NCI-H1105 (cell line): ENCODE data around the gene VPREB1.
"Not testable (repeated sequence)": the region's sequence is repeated elsewhere in the genome, so short reads cannot be mapped to it uniquely, and the experiment has no call there.

Source experiments
- DNase-seq: peaks from one replicate; lab custom pipeline; 2025; lab: John Stamatoyannopoulos, UW

VPREB1 gene

DNA sequence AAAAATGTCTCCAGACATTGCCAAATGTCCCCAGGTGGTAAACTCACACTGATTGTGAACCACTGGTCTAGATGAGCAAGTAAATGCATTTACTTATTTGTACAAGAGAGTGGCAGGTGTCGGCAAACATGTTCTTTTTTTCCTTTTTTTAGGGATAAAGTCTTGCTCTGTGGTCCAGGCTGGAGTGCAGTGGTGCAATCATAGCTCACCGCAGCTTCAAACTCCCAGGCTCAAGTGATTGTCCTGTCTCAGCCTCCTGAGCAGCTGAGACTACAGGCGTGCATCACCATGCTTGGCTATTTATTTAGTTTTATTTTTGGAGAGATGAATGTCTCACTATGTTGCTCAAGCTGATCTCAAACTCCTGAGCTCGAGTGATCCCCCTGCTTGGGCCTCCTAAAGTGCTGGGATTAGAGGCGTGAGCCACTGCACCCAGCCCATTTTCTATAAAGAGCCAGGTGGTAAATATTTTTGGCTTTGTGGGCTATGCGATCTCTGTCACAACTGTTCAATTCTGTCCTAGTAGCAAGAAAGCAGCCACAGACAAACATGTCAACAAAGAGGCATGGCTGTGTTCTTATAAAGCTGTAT lies 1.4 kb downstream of the VPREB1 start:
- no peak for DNase-seq

GRCh38 chr22:22246706-22247105 lies 2.1 kb downstream of the VPREB1 start:
- DNase-seq = no peak

DNA sequence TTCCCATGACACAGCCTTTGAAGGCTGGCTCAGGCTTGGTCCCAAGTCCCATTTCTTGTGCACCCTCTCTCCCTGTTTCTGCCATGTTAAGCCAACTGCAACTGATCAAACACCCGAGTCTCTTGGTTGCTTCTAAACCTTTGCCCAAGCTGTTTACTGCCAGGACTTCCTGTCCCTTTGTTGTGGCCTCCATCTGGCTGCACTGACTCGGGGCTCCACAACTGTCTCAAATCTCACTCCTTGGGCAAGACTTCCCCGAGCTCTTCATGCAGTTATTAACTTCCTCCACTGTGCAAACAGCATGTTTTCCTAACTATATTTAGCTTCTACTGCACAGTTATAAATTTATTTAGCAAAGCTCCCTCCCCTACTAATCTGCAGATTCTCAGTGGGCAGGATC lies 4.3 kb downstream of the VPREB1 start:
- no peak for DNase-seq

DNA sequence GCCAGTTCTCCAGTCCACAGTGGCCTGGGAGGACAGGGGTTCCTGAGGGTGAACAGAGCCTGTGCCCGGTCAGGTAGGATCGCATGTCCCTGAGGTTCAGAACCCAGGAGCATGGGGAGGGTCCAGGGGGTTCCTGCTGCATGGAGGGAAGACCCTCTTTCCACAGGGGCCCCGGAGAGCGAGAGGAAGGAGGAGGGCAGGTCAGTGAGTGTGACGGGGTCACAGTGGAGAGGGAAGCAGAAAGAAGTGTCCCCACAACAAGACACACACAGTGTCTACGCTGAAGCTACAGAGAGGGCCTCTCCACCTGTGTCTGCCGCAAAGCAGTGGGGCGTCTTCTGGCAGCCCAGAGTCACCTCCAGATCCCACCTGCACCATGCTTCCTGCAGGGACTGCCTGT lies 6.1 kb downstream of the VPREB1 start:
- DNase-seq = not testable (repeated sequence)

GRCh38 chr22:22256133-22256532 lies 11.5 kb downstream of the VPREB1 start:
- not testable (repeated sequence) for DNase-seq

GRCh38 chr22:22258597-22259415 lies 14.2 kb downstream of the VPREB1 start:
- not testable (repeated sequence) for DNase-seq

DNA sequence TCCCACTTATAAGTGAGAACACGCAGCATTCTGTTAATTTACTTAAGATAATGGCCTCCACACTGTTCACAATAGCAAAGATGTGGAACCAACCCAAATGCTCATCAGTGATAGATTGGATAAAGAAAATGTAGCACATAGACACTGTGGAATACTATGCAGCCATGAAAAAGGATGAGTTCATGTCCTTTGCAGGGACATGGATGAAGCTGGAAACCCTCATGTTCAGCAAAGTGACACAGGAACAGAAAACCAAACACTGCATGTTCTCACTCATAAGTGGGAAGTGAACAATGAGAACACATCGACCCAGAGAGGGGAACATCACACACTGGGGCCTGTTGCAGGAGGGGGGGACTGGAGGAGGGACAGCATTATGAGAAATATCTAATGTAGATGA lies 15.6 kb downstream of the VPREB1 start:
- not testable (repeated sequence) for DNase-seq

DNA sequence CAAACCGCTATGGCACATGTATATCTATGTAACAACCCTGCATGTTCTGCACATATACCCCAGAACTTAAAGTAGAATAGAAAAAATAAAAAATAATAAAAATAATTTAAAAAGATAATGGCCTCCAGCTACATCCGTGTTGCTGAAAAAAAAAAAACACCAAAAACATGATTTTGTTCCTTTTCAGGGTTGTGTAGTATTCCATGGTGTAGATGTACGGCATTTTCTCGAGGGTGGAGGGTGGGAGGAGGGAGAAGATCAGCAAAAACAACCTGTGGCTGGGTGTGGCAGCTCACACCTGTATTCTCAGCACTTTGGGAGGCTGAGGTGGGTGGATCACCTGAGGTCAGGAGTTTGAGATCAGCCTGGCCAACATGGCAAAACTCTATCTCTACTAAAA lies 16.0 kb downstream of the VPREB1 start:
- DNase-seq = not testable (repeated sequence)

DNA sequence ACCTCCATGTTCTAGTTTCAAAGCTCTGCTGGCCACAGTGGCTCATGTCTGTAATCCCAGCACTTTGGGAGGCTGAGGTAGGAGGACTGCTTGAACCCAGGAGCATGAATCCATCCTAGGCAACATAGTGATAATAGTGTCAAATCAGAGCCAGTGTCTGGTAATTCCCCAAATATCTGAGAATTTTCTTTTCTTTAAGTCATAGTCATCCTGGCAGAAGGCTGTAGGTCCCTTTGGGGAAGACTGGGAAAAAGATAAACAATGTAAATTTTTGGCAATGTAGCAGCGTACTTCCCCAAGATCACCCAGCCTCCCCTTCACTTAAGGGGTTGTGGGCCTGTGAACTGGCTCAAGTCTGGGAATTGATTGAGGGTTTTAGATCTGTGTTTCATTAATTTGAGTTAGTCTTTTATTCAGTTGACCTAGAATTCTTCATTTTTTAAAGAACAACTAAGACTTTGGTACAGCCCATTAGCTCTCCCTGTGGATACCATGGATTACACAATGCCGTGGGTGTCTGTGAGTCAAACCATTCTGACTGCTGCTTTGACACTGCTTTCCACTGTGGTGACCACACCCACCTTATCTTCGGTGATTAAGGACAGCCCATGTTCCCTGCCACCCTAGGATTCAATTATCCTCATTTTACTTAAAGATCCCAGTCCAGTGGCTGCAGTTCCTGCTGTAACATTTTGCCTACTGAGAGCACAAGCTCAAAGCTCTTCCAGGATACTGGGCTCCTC lies 17.9 kb downstream of the VPREB1 start:
- not testable (repeated sequence) for DNase-seq

GRCh38 chr22:22263823-22264222 lies 19.2 kb downstream of the VPREB1 start:
- not testable (repeated sequence) for DNase-seq

DNA sequence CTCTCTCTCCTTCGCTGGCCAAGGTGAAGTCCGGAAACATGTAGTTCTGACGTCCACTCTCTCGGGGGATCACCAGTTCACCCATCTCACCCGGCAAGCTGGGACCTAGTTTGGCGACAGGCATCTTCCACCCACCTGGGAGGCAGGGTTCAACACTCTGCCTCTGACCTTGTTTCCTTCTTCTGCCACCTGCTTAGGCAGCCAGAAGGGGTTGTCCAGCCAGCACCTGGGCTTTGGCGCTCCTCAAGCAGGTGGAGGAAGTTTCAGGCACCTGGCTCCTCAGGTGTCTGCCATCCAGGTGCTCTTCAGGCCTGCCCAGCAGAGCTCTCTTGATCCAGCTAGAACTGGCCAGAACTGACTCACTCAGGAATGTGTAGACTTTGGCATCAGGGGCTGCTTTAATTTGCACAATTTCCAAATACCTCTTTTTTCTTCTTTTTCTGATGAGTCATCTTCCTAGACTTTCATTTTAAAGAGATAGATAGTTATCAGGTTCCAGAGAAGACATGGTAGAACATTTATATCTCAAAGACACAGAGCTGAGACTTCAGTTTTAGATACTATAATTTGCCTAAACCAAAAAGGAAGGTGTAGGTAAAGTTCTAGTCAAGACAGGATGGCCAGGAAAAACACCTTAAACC lies 25.6 kb downstream of the VPREB1 start:
- not testable (repeated sequence) for DNase-seq

GRCh38 chr22:22277423-22277822 lies 32.8 kb downstream of the VPREB1 start:
- DNase-seq = not testable (repeated sequence)

DNA sequence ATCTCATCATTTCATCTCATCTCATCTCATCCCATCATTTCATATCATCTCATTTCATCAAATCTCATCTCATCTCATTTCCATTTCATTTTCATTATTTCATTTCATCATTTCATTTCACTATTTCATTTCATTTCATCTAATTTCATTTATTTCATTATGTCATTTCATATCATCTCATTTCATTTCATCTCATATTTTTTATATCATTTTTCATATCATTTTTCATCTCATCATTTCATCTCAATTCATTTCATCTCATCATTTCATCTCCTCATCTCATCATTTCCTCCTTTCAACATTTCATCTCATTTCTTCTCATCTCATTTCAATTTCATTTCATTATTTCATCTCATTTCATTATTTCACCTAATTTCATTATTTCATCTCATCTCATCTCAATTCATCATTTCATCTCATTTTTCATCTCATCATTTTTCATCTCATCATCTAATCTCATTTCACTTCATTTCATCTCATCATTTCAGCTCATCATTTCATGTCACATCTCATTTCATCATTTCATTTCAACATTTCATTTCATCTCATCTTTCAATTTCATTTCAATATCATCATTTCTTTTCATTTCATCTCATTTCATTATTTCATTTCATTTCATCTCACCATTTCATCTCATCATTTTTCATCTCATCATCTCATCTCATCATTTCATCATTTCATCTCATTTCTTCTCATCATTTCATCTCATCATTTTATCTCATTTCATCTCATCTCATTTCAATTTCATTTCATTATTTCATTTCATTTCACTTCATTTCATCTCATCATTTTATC lies 40.6 kb downstream of the VPREB1 start:
- DNase-seq = not testable (repeated sequence)

GRCh38 chr22:22286390-22287105 lies 42.0 kb downstream of the VPREB1 start:
- not testable (repeated sequence) for DNase-seq

GRCh38 chr22:22287106-22287626 lies 42.6 kb downstream of the VPREB1 start:
- DNase-seq = not testable (repeated sequence)

DNA sequence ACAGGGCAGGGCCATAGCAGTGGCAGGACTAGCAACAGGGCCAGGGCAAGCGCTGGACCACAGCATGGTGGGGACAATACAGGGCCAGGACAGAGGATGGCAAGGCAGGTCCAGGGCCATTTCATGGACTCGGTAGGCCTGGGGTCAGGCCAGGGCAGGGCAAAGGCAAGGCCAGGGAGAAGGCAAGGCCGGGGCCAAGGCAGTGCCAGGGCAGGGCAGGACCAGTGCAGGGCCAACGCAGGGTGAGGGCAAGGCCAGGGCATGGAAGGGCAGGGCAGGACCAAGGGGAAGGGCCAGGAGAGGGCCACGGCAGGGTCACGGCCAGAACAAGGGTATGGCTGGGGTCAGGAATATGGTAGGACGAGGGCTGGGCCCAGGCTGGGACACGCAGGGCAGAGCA lies 45.1 kb downstream of the VPREB1 start:
- not testable (repeated sequence) for DNase-seq

GRCh38 chr22:22291129-22291806 lies 46.7 kb downstream of the VPREB1 start:
- DNase-seq = not testable (repeated sequence)

GRCh38 chr22:22292656-22293055 lies 48.1 kb downstream of the VPREB1 start:
- DNase-seq = not testable (repeated sequence)

GRCh38 chr22:22293436-22293835 lies 48.9 kb downstream of the VPREB1 start:
- not testable (repeated sequence) for DNase-seq

DNA sequence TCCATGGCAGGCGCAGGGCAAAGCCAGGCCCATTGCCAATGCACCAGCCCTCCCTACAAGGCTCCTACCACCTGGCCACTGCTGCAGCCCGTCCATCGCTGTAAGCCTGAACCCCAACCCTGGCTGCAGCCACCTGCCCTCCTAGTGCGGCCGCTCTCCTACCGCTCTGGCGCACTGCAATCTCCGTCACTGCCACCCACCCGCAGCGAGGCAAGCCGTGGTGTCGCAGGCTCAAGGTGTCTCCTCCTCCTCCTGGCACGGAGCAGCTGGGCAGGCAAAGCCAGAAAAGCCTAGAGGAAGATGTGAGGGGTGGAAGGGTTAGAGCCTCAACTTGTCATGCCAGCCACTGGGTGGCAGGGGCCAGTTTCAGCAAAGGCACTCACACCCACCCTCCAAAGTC lies 50.1 kb downstream of the VPREB1 start:
- DNase-seq = not testable (repeated sequence)
